Small intestine (tissue), 16 donors: Measurements from ENCODE around the gene RPL23. TPM values are rescaled to one million over a fixed set of nuclear protein-coding genes. Genes with fewer than 3 reads are reported as not detected.

ENCODE experiments used
- DNase-seq, 2 donors: peaks; one replicate each; pipeline versions ENCODE4 v3.0.0 to v3.0.0-alpha.2; 2013
- FAIRE-seq: peaks from 2 replicates; lab custom pipeline; 2012; peaks lifted over from hg19 to GRCh38; lab: Jason Lieb, UNC
- H3K27ac ChIP-seq, 3 donors: one replicate each; pipeline ENCODE4 v1.5.1; 2013; ENCODE audit warnings: low read length in 2 of 3, mild to moderate bottlenecking in 2 of 3, control low read depth in 1 of 3, inconsistent platforms in 1 of 3, low read depth in 1 of 3, moderate library complexity in 1 of 3
- H3K27me3 ChIP-seq, 3 donors: one replicate each; pipeline ENCODE4 v1.6.1; 2013; ENCODE audit warnings: low read length in 3 of 3, inconsistent platforms in 1 of 3; ENCODE audit not compliant: control insufficient read depth in 3 of 3, insufficient read depth in 3 of 3
- H3K36me3 ChIP-seq, 3 donors: one replicate each; pipeline ENCODE4 v1.6.1; 2013; ENCODE audit warnings: low read length in 3 of 3, inconsistent platforms in 1 of 3, low read depth in 1 of 3, mild to moderate bottlenecking in 1 of 3, moderate library complexity in 1 of 3; ENCODE audit not compliant: control insufficient read depth in 3 of 3, insufficient read depth in 2 of 3
- H3K4me1 ChIP-seq, 3 donors: one replicate each; pipeline ENCODE4 v1.6.1; 2013; ENCODE audit warnings: low read length in 2 of 3, inconsistent platforms in 1 of 3, low read depth in 1 of 3, mild to moderate bottlenecking in 1 of 3, moderate library complexity in 1 of 3; ENCODE audit not compliant: control insufficient read depth in 3 of 3, insufficient read depth in 2 of 3
- H3K4me3 ChIP-seq, 3 donors: one replicate each; pipeline ENCODE4 v1.5.1; 2013; ENCODE audit warnings: low read length in 3 of 3, control low read depth in 1 of 3, inconsistent platforms in 1 of 3, low read depth in 1 of 3, mild to moderate bottlenecking in 1 of 3, moderate library complexity in 1 of 3
- H3K9me3 ChIP-seq, 2 donors: one replicate each; pipeline ENCODE4 v1.6.1; 2013; ENCODE audit warnings: low read depth in 1 of 2, low read length in 1 of 2; ENCODE audit not compliant: control insufficient read depth in 2 of 2, insufficient read depth in 1 of 2
- WGBS, 3 donors: extraction: QIAGEN DNeasy Blood & Tissue Kit; methylation state at CpG; one replicate each; pipeline ENCODE4 v1.1.7; 2013; 5-methylcytosine and 5-hydroxymethylcytosine counted together
- long read RNA-seq, 10 donors: transcript quantifications; one replicate each; lab custom pipeline, GENCODE V29; 2026
- polyA plus RNA-seq, 4 donors: library from polyadenylated mRNA; stranded (reverse) in 3 of 4; unstranded in 1 of 4; fragments of 200-250 nt in 3 of 4; fragments of 120-200 nt in 1 of 4; gene quantifications; one replicate each; pipeline versions ENCODE4 v1.2.1 to v1.2.3, GENCODE V29; 2013
- donor health status: healthy with polysubstance abuse.
- donor health status: control.
- donor health status: control.
- donor health status: Bipolar disorder and iron deficiency.
- donor health status: healthy.

RPL23 gene
- polyA plus RNA-seq, result 1,000 to 10,000 TPM; 1,251 to 3,207 (median 2,577) TPM
- long read RNA-seq, donor 1, result 0 reads
- long read RNA-seq, donor 2, transcript RPL23-210 (2 exons, 429 nt), result minor isoform, 40 of 1,663 reads
- long read RNA-seq, donor 2, transcript RPL23-211 (3 exons, 2,779 nt), result minor isoform, 32 of 1,663 reads
- long read RNA-seq, donor 2, transcript RPL23-206 (5 exons, 2,821 nt), result major isoform, 1,117 of 1,663 reads
- long read RNA-seq, donor 2, transcript RPL23-207 (4 exons, 615 nt), result minor isoform, 37 of 1,663 reads
- long read RNA-seq, donor 2, partial matches to known transcripts, result 431 of 1,663 reads
- long read RNA-seq, donor 2, other reads (novel, unspliced or antisense), result 0 of 1,663 reads
- long read RNA-seq, donor 3, transcript RPL23-211 (3 exons, 2,779 nt), result minor isoform, 70 of 3,208 reads
- long read RNA-seq, donor 3, transcript RPL23-210 (2 exons, 429 nt), result minor isoform, 195 of 3,208 reads
- long read RNA-seq, donor 3, transcript RPL23-207 (4 exons, 615 nt), result minor isoform, 44 of 3,208 reads
- long read RNA-seq, donor 3, transcript RPL23-206 (5 exons, 2,821 nt), result major isoform, 1,965 of 3,208 reads
- long read RNA-seq, donor 3, partial matches to known transcripts, result 900 of 3,208 reads
- long read RNA-seq, donor 3, other reads (novel, unspliced or antisense), result 21 of 3,208 reads
- long read RNA-seq, donor 4, transcript RPL23-211 (3 exons, 2,779 nt), result minor isoform, 10 of 178 reads
- long read RNA-seq, donor 4, transcript RPL23-207 (4 exons, 615 nt), result minor isoform, 6 of 178 reads
- long read RNA-seq, donor 4, transcript RPL23-206 (5 exons, 2,821 nt), result major isoform, 101 of 178 reads
- long read RNA-seq, donor 4, partial matches to known transcripts, result 57 of 178 reads
- long read RNA-seq, donor 4, other reads (novel, unspliced or antisense), result 0 of 178 reads
- long read RNA-seq, donor 5, transcript RPL23-207 (4 exons, 615 nt), result minor isoform, 16 of 937 reads
- long read RNA-seq, donor 5, transcript RPL23-210 (2 exons, 429 nt), result minor isoform, 102 of 937 reads
- long read RNA-seq, donor 5, transcript RPL23-206 (5 exons, 2,821 nt), result major isoform, 571 of 937 reads
- long read RNA-seq, donor 5, transcript RPL23-211 (3 exons, 2,779 nt), result minor isoform, 11 of 937 reads
- long read RNA-seq, donor 5, partial matches to known transcripts, result 235 of 937 reads
- long read RNA-seq, donor 5, other reads (novel, unspliced or antisense), result 0 of 937 reads
- long read RNA-seq, donor 6, transcript RPL23-210 (2 exons, 429 nt), result minor isoform, 68 of 3,604 reads
- long read RNA-seq, donor 6, transcript RPL23-211 (3 exons, 2,779 nt), result minor isoform, 73 of 3,604 reads
- long read RNA-seq, donor 6, transcript RPL23-207 (4 exons, 615 nt), result minor isoform, 92 of 3,604 reads
- long read RNA-seq, donor 6, transcript RPL23-206 (5 exons, 2,821 nt), result major isoform, 2,402 of 3,604 reads
- long read RNA-seq, donor 6, partial matches to known transcripts, result 935 of 3,604 reads
- long read RNA-seq, donor 6, other reads (novel, unspliced or antisense), result 21 of 3,604 reads
- long read RNA-seq, donor 7, transcript RPL23-210 (2 exons, 429 nt), result minor isoform, 164 of 7,157 reads
- long read RNA-seq, donor 7, transcript RPL23-211 (3 exons, 2,779 nt), result minor isoform, 152 of 7,157 reads
- long read RNA-seq, donor 7, transcript RPL23-207 (4 exons, 615 nt), result minor isoform, 137 of 7,157 reads
- long read RNA-seq, donor 7, transcript RPL23-206 (5 exons, 2,821 nt), result major isoform, 4,857 of 7,157 reads
- long read RNA-seq, donor 7, partial matches to known transcripts, result 1,752 of 7,157 reads
- long read RNA-seq, donor 7, other reads (novel, unspliced or antisense), result 75 of 7,157 reads
- long read RNA-seq, donor 8, transcript RPL23-206 (5 exons, 2,821 nt), result major isoform, 507 of 773 reads
- long read RNA-seq, donor 8, transcript RPL23-210 (2 exons, 429 nt), result minor isoform, 11 of 773 reads
- long read RNA-seq, donor 8, transcript RPL23-211 (3 exons, 2,779 nt), result minor isoform, 21 of 773 reads
- long read RNA-seq, donor 8, transcript RPL23-207 (4 exons, 615 nt), result minor isoform, 19 of 773 reads
- long read RNA-seq, donor 8, partial matches to known transcripts, result 212 of 773 reads
- long read RNA-seq, donor 8, other reads (novel, unspliced or antisense), result 0 of 773 reads
- long read RNA-seq, donor 9, transcript RPL23-210 (2 exons, 429 nt), result minor isoform, 27 of 1,282 reads
- long read RNA-seq, donor 9, transcript RPL23-206 (5 exons, 2,821 nt), result major isoform, 872 of 1,282 reads
- long read RNA-seq, donor 9, transcript RPL23-207 (4 exons, 615 nt), result minor isoform, 38 of 1,282 reads
- long read RNA-seq, donor 9, transcript RPL23-211 (3 exons, 2,779 nt), result minor isoform, 26 of 1,282 reads
- long read RNA-seq, donor 9, partial matches to known transcripts, result 312 of 1,282 reads
- long read RNA-seq, donor 9, other reads (novel, unspliced or antisense), result 6 of 1,282 reads
- long read RNA-seq, donor 10, transcript RPL23-210 (2 exons, 429 nt), result minor isoform, 132 of 4,270 reads
- long read RNA-seq, donor 10, transcript RPL23-206 (5 exons, 2,821 nt), result major isoform, 2,808 of 4,270 reads
- long read RNA-seq, donor 10, transcript RPL23-207 (4 exons, 615 nt), result minor isoform, 140 of 4,270 reads
- long read RNA-seq, donor 10, transcript RPL23-211 (3 exons, 2,779 nt), result minor isoform, 103 of 4,270 reads
- long read RNA-seq, donor 10, partial matches to known transcripts, result 1,026 of 4,270 reads
- long read RNA-seq, donor 10, other reads (novel, unspliced or antisense), result 45 of 4,270 reads

- 0% methylated on average over 48 of the region's 48 CpGs for WGBS, 3 donors
Observed at GRCh38 chr17:38853292-38854219, at the start of gene RPL23. RPL23 (minus strand) TSS chr17:38853721; CDS start chr17:38853710, 11 bp downstream.

DNA sequence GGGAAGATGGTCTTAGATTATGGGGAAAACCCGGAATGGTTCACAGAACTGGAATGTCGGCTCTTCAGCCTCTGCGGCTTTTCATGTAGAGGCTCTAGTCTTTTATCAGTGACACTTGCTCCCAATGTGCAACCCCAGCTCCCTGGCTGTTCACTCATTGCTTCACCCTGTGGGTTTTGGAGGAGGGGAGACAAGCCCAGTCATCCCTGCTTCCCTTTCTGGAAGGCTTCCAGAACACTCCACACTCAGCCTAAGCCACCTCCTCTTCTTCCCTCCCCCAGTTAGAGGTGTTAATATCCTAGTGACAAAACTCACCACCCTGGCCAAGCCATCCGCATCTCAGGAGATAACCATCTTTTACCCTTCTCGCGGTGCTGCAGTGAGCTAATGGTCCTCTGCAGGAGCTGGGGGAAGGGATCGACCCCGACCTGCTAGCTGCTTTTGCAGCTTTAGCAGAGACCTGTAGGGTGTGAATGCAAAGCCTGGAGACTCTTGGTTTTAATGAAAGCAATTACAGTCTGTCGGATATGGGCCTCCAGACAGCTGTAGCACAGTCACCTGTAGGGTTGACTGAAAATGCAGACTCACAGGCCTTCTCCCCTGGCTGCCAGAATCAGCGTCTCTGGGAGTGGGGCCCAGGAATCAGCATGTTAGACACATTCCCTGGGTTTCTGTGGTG lies 47.6 kb upstream of the RPL23 start:
- peaks cover 11 to 44% (median 24%) of the 10 kb centered on the region in 3 donors for H3K4me1 ChIP-seq
- H3K4me3 ChIP-seq, result no peak overlapping the region
- H3K27me3 ChIP-seq, result no peaks in the 10 kb centered on the region
- WGBS, 3 donors, result 43 to 59% (median 58%) methylated on average over 10 of the region's 10 CpGs
- DNase-seq (no peak), FAIRE-seq (no peak)
- H3K36me3 ChIP-seq, result peaks cover 6 to 88% (median 14%) of the 10 kb centered on the region in 3 donors
- peak overlapping the region in 2 of 3 donors; percentile 22 to 35 for H3K27ac ChIP-seq
- H3K9me3 ChIP-seq, result no peaks in the 10 kb centered on the region

More at GRCh38 chr17:38853292-38854219, at the start of gene RPL23:
- no peaks in the 10 kb centered on the region for H3K9me3 ChIP-seq
- no peak for FAIRE-seq
- H3K4me1 ChIP-seq, result peaks cover 3 to 5% (median 4%) of the 10 kb centered on the region in 3 donors
- no peaks in the 10 kb centered on the region for H3K27me3 ChIP-seq
- H3K36me3 ChIP-seq, result peaks cover 5 to 29% (median 19%) of the 10 kb centered on the region in 3 donors
- DNase-seq, result peak; percentile 98 to 100
- peak within 1 kb of the TSS; percentile 37 to 71 (median 69) for H3K4me3 ChIP-seq
- peak within 1 kb of the TSS; percentile 92 to 99 (median 93) for H3K27ac ChIP-seq

- Histone ChIP-seq H3K9me3 (no peaks in the 10 kb centered on the region), H3K27ac (peak overlapping the region; percentile 91 to 92 (median 91)), H3K27me3 (no peaks in the 10 kb centered on the region), H3K36me3 (peaks cover 4 to 94% (median 14%) of the 10 kb centered on the region in 3 donors), H3K4me3 (no peak overlapping the region), H3K4me1 (peaks cover 11 to 49% (median 29%) of the 10 kb centered on the region in 3 donors)
- 58 to 68% (median 66%) methylated on average over 5 of the region's 5 CpGs for WGBS, 3 donors
- no peak for FAIRE-seq
- no peak for DNase-seq
Observed at GRCh38 chr17:38899421-38899820, 45.9 kb upstream of the RPL23 start.

DNA sequence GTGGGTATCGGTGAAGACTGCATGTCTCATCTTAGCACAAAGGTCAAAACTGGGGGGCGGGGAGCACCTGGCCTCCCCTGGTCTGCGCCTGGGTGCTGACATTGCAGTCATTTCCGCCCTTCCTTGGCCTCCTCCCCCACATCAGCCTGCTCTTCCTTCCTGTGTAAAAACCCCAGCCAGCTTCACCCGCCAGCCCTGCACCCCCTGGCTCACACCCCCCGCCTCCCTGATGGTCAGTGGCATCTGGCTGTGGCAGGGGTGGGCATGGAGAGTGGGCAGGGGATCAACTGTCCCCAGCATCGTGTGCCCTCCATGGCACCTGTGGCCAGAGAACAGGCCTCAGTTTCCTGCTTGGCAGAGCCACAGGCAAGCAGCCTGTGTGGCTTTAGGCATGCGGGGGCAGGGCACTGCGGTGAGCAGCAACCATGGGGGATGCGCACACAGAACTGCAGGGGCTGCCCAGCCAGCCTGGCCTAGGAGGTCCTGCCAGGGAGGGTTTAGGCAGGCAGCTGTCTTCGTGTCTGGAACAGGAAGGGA lies 45.4 kb upstream of the RPL23 start:
- H3K4me3 ChIP-seq, result peak overlapping the region in 2 of 3 donors; percentile 1
- no peaks in the 10 kb centered on the region for H3K27me3 ChIP-seq
- H3K9me3 ChIP-seq, result no peaks in the 10 kb centered on the region
- FAIRE-seq (no peak), DNase-seq (peak; percentile 87 to 92)
- peaks cover 11 to 49% (median 29%) of the 10 kb centered on the region in 3 donors for H3K4me1 ChIP-seq
- H3K27ac ChIP-seq, result peak overlapping the region; percentile 91 to 92 (median 91)
- H3K36me3 ChIP-seq, result peaks cover 4 to 96% (median 14%) of the 10 kb centered on the region in 3 donors
- WGBS, 3 donors, result 29 to 41% (median 30%) methylated on average over 11 of the region's 11 CpGs

DNA sequence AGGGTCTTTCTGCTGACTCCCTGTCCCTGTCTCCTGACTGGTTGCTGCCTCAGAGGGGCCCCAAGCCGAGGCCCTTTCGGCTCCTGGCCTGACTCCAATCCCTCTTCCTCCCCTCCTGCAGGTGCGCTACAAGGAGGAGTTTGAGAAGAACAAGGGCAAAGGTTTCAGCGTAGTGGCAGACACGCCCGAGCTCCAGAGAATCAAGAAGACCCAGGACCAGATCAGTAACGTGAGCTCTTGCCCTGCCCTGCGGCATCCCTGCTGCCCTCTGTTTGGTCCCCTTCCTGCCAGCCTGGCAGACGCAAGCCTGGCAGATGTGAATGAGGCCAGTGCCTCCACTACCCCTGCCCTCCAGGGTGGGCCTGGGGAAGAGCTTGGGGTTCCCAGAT lies 44.8 kb upstream of the RPL23 start:
- H3K36me3 ChIP-seq, result peaks cover 4 to 99% (median 11%) of the 10 kb centered on the region in 3 donors
- peak overlapping the region in 2 of 3 donors; percentile 1 for H3K4me3 ChIP-seq
- DNase-seq (peak; percentile 92), FAIRE-seq (no peak)
- no peaks in the 10 kb centered on the region for H3K27me3 ChIP-seq
- peaks cover 11 to 49% (median 31%) of the 10 kb centered on the region in 3 donors for H3K4me1 ChIP-seq
- H3K27ac ChIP-seq, result peak overlapping the region; percentile 91 to 92 (median 91)
- 2 to 31% (median 8%) methylated on average over 9 of the region's 9 CpGs for WGBS, 3 donors
- H3K9me3 ChIP-seq, result no peaks in the 10 kb centered on the region
